HG03457 (cell line): Measurements from ENCODE around the gene PCLO.

Source experiments
- ATAC-seq: cut with Tn5 transposase; IDR thresholded peaks from one replicate; pipeline ENCODE4 v1.9.1; 2021; ENCODE audit warnings: moderate number of reproducible peaks; ENCODE audit not compliant: unreplicated experiment

The PCLO gene

DNA sequence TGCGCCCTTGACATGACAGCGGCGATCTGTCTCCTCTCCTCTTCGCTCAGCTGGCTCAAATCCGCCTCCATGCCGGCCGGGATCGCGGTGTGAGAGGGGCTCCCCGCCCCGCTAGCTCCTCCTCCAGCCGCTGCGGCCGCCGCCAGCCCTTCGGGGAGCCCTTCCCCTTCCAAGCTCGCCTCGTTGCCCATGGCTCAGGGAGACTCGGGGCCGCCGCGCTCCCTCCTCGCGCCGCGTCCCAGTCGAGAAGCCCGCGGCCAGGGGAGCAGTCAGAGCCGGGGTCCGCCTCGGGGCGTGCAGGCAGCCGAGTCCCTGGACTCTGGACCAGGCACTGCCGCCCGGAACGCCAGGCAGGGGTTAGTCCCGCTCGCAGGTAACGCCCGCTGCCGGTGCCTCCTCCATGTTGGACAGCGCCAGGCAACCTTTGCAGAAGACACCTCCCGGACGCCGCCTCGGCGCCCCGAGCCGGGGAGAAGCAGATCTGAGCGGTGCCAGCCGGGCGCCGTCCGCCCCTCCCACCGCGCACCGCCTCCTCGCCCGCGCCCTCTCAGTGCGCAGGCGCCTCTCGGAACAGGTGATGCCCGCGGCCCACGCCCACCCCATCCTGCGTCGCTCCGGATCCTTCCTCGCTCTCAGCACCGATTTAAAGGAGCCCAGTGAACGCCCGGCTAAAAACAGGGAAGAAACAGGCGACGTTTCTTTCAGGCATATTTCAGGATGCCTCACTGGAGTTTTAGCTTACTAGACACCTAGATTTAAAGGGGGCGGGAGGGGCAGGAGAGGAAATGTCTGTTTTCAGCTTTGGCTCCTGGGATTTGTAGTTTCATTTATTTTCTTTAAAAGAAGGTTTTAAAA is at the start of gene PCLO:
PCLO (minus strand) TSS at position 483 of the 855 bp plus-strand sequence; CDS start at position 191, 292 bp downstream.
- peak; percentile 94 for ATAC-seq

GRCh38 chr7:83211685-83212084 is 49.0 kb upstream of the PCLO start:
- ATAC-seq, result no peak

DNA sequence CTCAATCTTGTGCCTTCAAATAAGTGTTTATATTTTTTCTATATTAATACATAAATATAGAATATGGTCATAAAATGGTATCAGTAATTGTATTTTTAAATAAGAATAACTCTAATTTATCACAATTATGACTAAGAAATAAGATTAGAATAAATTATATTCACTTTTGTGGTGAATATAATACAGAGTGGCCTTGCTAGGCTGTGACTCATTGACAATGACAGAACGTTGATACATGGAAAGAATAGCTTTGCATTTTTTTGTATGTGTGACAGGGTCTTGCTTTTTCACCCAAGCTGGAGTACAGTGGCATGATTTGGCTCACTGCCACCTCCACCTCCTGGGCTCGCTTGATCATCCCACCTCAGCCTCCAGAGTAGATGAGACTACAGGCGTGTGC is 47.8 kb upstream of the PCLO start:
- ATAC-seq, result no peak

DNA sequence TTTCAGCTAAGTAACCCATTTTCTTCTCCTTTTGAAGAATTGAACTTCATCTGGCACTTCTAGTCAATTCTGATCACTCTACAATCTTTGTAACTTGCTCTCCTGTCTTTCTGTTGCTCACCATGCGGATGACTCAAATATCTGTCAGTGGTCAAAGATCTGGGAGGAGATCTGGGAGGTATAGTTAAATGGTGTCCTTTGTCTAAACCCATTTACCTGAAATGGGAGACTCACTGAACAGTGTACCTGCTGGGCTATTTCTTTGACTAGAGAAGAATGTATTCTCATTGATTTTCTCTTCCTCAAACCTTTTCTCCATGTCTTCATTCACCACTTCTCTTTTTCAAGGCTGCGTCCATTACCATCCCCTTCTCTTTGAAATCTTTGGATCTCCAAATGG is 42.0 kb upstream of the PCLO start:
- no peak for ATAC-seq

GRCh38 chr7:83201355-83201754 is 38.7 kb upstream of the PCLO start:
- ATAC-seq, result no peak

DNA sequence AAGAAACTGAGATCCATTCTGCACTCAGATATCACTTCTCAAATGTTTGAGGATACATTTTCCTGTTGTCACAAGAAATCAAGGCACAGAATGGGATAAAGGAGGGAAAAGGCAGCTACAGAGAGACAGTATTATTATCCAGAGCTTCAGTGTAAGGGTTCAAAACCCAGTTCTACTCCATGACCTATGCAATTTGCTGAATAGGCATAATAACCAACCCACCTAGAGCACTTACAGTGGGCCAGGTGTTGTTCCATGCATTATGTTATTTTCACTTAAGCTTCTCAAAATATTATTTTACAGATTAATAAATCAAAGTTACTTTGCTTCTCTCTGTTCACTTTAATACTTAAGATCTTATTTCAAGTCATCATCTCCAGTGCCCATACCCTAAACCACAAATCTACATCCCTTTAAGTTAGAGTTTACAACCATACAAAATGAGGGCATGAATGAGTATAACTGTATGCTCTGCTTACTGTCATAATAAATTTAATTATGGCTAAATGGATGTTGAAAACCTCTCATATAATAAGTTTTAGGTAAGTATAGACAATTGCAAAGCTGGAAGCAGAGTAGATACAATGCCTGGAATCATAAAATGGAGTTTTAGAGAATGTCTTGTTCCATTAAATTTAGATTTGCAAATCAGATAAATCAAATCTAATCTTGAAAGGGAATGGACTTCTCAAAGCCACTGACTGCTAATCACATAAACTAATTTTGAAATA is 28.1 kb upstream of the PCLO start:
- ATAC-seq, result no peak

DNA sequence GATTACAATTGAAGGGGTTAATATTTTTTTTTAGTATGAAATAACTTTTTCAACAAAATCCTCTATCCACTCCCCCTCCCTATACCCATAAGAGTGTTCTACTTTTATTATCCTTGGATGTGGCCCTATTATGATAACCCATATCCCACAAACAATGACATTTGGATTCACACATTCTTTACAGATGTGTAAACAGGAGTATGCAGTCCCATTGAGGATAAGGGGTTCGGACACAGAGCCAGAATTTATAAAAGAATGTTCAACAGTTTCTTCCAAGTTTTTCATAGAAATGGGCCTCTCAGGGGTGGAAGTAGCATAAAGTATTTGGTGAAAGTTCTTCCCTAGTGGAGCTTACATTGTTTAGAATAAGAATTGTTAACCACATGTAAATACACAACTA is 16.1 kb upstream of the PCLO start:
- ATAC-seq, result no peak

DNA sequence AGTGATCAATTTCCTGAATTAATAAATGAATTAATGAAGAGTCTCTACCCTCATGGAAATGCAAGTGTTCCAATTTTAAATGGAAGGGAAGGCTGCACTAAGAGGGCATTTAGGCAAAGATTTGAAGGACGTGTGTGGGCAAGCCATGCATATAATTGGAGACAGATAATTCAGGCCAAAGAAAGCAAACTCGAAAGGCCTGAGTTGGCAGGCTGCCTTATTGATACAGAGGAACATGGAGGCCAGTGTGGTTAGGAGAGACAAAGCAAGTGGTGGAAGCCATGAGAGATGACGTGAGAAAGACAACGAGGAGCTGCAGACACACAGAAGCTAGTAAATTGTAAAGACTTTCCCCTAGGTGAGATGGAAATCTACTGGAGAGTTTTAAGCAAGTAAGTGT is 15.4 kb upstream of the PCLO start:
- ATAC-seq, result no peak

- no peak for ATAC-seq
Observed at GRCh38 chr7:83173664-83174063, 11.0 kb upstream of the PCLO start.

GRCh38 chr7:83166781-83167180 is 4.1 kb upstream of the PCLO start:
- no peak for ATAC-seq

DNA sequence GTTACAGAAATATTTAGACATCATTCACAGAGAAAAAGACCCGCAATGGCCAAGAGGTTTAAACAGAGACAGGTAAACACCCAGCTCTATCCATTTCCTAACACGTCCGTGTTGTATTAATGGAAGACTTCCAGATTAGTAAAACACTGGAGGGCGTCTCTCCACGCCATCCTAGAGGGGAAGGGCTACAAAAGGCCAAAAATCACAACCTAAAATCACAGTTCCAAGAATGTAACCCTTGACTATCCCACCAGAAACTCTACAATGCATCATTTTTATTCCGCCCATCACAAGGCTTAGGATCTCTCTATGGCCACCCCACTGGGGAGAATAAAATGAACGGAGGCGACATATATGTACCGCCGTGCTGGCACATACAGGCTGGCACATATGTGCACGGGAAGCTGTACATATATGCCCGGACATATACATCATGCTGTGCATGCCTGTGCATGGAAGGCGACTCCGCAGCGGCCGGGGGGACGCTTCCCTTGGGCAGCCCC is 734 bp downstream of the PCLO start:
- no peak for ATAC-seq

DNA sequence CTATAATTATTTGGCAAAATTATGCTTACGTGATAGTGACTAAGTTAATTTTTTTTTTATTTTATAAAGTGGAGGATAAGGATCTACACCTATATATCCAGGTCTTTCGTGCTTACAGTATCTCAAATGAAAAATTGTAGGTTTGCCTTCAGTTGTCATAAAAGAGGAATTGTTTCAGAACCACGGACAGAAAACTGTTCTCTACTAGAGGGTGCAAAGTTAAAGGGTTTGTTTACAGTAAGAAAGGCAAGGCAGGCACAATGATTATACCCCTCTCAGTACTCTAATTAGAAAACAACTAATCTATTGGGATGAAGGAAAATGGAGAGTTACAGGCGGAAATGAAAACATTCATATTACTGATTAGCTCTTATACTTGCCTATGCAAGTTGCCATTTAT is 1.5 kb downstream of the PCLO start:
- no peak for ATAC-seq

DNA sequence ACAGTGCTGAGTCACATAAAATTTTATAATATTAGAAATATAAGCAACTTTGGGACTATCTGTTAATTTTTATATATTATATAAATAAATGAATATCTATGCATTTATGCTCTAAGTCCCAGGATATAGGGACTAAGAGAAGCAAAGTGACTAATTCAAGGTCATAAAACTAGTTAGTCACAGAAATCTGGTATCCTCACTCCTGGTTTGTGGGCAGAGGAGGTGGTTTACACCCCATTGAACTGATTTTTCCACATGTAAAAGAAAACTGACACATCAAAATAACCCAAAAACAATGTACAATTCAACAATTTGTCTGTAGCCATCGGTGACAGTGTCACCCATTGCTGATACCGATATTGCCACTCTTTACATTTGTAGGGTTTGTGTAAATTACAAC is 3.0 kb downstream of the PCLO start:
- no peak for ATAC-seq

DNA sequence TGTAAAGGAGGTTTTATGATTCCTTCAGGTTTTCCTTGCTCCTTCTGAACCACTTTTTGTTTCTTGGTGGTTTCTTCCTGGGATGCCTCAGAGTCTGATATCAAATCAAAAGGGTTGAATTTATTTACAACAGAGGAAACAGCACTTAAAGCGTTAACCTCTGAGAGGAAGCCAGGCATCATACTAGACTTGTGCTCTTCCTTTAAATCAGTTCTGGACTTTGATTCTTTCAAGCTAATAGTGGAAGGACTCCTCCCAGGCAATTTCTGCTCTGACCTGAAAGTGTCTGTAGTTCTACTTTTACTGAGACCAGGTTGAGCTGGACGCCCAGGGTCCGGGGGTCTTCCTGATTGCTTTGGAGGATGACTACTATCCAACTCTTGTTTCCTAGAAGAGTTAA is 6.7 kb downstream of the PCLO start:
- ATAC-seq, result no peak

- no peak for ATAC-seq
Observed at GRCh38 chr7:83155407-83155806, 7.3 kb downstream of the PCLO start.

DNA sequence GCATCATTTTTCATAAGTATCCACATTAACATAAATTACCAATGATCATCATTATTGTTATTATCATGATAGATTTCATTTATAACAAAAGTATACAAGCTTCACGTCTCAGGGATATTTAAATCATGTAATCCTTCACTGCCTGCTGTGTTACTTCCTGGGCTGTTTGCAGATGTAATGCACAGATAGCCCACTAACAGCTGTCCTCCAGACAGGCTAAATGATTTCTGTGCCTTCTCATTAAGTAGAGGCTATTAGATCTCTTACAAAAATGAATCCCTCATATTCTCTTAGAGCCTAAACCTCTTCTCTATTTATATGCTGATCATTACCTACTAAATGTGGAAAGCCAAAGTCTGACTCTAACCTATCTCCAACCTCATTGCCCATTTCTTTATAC is 9.3 kb downstream of the PCLO start:
- ATAC-seq, result no peak

- no peak for ATAC-seq
Observed at GRCh38 chr7:83150310-83150709, 12.4 kb downstream of the PCLO start.

- ATAC-seq, result no peak
Observed at GRCh38 chr7:83149466-83149865, 13.2 kb downstream of the PCLO start.

GRCh38 chr7:83148776-83149175 is 13.9 kb downstream of the PCLO start:
- no peak for ATAC-seq

- ATAC-seq, result no peak
Observed at GRCh38 chr7:83143107-83143506, 19.6 kb downstream of the PCLO start.

DNA sequence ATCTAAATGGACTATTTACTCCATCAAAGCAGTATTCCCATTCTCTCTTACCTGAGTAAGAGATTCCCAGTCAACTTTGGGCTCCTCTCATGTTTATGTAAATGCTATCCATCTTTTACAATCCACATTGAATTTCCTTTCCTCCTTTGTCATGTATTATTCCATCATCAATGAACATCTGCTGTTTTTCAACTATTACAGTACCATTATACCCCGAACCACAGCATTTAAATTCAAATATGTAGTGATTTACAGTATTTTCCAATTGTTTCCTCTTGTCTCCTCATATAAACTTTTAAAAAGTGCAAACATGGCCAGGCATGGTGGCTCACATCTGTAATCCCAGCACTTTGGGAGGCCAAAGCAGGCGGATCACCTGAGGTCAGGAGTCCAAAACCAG is 20.3 kb downstream of the PCLO start:
- ATAC-seq, result no peak

DNA sequence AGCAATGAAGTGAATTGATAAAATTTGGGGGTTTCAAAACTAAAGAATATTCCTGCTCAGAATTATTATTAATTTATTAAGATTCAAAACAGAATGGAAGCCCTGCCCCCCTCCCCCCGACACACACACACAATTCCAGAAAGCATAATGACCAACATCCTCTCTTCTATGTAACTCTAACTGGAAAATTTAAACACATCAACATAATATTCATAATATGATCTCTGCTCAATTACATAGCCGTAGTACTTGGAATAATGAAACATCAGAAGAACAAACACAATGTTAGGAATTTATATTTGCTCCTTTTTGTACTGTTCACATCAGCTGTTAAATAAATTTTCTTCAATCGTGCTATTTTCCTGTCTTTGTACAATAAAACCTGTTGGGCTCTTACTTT is 20.8 kb downstream of the PCLO start:
- no peak for ATAC-seq
